HG03469 (cell line): Measurements from ENCODE around the gene CHRNA7.

Experiments
- ATAC-seq: cut with Tn5 transposase; IDR thresholded peaks from one replicate; pipeline ENCODE4 v1.9.1; 2021; ENCODE audit warnings: mild to moderate bottlenecking, moderate library complexity, moderate number of reproducible peaks; ENCODE audit not compliant: unreplicated experiment

The CHRNA7 gene

GRCh38 chr15:32029862-32030781, at the start of gene CHRNA7:
CHRNA7 (plus strand) TSS chr15:32030515; CDS start chr15:32030595, 80 bp downstream.
- ATAC-seq: no peak

- ATAC-seq: no peak
These were observed 44.7 kb upstream of the CHRNA7 start for GRCh38 chr15:31985607-31986006.

- ATAC-seq: no peak
These were observed 37.3 kb upstream of the CHRNA7 start for GRCh38 chr15:31993062-31993461.

GRCh38 chr15:31997711-31998110, 32.6 kb upstream of the CHRNA7 start:
- ATAC-seq: no peak

DNA sequence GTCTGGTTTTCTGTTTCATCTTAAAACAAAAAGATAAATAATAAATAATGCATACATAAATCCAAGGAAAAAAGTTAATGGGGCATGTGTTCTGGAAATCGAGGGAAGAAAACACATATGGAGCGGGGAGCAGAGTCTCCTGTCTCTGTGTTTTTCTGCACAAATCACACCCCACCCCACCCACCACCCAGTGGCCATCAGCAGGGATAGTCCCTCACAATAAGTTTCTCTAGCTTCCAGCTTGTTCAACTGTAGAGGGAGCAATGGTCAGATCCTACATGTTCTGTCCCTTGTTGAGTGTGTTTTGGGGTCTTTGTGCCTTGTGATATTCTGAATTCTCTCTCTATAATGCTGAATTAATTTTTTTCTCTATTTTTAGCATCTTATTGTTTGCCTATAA, 26.8 kb upstream of the CHRNA7 start:
- no peak for ATAC-seq

DNA sequence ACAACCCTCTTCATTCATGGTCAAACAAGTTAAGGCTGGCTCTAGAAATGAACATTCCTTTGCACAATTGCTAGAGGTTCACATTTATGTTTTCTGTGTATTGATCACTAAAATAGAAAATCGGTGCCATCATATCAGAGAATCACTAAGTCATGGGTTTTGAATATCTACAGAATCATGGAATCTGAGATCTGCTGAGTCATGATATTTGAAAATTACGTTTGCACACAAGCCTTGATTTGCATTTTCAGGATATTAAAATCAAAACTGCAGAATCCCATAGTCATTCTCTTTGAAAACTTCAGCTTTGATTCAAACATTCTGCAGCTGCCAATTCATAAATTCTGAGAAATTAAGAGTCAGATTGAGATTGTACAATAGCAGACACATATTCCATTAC, 26.1 kb upstream of the CHRNA7 start:
- no peak for ATAC-seq

GRCh38 chr15:32007355-32007960, 22.9 kb upstream of the CHRNA7 start:
- no peak for ATAC-seq

DNA sequence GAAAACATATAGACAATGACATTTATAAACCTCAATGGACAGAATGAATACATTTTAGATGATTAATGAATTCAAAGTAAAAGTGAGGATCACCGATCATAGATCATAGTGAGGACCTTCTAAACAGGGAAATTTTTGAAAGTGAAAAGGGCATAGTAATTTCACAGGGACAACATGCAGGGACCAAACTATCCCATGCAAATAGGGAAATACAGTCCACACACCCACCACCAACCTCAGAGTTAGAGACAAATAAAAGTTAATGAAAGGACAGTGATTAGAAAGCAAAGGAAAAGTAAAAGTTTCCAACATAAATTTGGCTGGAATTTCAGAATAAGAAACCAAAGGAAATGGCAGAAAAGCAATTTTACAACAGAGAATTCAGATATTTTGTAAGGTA, 15.4 kb upstream of the CHRNA7 start:
- no peak for ATAC-seq

- ATAC-seq: no peak
These were observed 10.2 kb upstream of the CHRNA7 start for GRCh38 chr15:32020156-32020555.

- no peak for ATAC-seq
These were observed 1.4 kb upstream of the CHRNA7 start for GRCh38 chr15:32028921-32029320.

DNA sequence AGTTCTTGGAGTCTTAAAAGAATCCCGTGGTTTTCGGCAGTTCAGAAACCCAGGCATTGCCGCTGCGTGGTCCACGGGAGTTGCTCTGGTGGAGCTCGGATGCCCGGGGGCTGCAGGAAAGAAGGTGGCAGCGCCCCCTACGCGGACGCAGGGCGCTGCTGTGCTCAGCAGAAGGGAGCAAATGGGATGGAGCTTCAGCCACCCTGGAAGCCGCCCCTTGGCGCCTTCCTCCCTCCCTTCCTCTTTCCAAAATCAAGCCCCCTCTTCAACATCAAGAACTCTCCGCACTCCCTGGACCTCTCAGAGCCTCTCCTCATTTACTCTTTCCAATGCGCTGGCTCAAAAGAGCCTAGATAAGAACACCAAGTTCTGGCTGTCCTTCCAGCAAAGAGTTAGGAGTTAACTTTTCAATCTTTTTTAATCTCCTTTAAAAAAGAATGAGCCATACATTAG, 880 bp upstream of the CHRNA7 start:
- ATAC-seq: no peak

GRCh38 chr15:32030795-32031194, 480 bp downstream of the CHRNA7 start:
- no peak for ATAC-seq

GRCh38 chr15:32033186-32033890, 3.0 kb downstream of the CHRNA7 start:
- no peak for ATAC-seq

DNA sequence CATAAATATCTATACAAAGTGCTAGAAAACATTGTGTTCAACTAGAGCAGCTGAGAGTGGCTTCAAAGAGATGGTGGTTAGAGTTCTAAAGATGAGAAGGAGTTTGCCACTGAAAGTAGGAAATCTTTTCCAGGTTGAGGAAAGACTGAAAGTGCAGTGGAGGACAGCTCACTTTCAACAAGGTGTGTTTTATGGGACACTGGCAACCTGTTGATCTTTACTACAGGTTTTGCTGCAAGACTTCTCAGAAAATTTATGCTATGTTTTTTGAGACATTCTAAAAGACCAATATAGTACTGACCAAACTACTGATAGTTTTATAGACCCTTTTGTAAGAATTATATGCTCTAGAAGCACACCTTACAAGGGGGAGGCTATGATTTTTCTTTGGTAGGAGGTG, 3.8 kb downstream of the CHRNA7 start:
- no peak for ATAC-seq

- no peak for ATAC-seq
These were observed 5.0 kb downstream of the CHRNA7 start for GRCh38 chr15:32035285-32035684.

DNA sequence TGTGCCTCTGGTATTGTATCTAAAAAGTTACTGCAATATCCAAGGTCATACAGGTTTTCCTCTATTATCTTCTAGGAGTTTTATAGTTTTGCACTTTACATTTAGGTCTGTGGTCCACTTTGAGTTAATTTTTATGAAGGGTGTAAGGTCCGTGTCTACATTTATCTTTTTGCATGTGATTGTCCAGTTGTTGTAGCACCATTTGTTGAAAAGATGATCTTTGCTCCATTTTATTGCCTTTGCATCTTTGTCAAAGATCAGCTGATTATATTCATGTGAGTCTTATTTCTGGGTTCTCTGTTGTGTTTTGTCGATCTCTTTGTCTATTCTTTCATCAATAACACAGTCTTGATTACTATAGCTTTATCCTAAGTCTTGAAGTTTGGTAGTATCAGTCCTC, 6.7 kb downstream of the CHRNA7 start:
- no peak for ATAC-seq

- ATAC-seq: no peak
These were observed 11.0 kb downstream of the CHRNA7 start for GRCh38 chr15:32041294-32041693.

- ATAC-seq: no peak
These were observed 12.1 kb downstream of the CHRNA7 start for GRCh38 chr15:32042269-32042972.

DNA sequence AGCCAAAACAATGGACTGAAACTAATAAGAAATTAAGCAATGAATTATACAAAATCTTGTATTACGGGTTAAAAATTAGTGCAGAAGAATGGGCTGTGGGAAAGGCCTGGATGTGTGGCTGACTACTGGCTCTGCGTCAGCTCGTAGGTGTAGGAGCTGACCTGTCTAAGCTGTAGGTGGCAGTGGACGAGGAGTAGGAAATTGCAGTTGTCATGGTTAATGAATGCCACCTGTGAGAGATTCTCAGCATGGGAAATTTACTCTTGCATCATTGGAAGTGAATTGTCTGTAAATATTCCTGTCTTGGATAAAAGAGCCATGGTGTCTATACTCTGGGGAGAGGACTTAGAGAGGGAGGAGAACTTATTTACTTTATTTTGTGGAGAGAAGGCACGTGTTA, 23.4 kb downstream of the CHRNA7 start:
- no peak for ATAC-seq

- no peak for ATAC-seq
These were observed 27.6 kb downstream of the CHRNA7 start for GRCh38 chr15:32057876-32058425.

GRCh38 chr15:32060706-32061105, 30.4 kb downstream of the CHRNA7 start:
- ATAC-seq: no peak
